SK-N-SH (cell line): ENCODE results near the gene ACVRL1. TPM values are rescaled to one million over a fixed set of nuclear protein-coding genes. Genes with fewer than 3 reads are reported as not detected.

Experiments used
- CTCF ChIA-PET: fragments of 300-600, 350-600 bp; formaldehyde crosslinking; extraction: SDS; loops from one replicate; lab custom pipeline; 2021; lab: Yijun Ruan, JAX
- POLR2A ChIA-PET: fragments of 350-600 bp; sonication (Branson Sonifier 250); formaldehyde crosslinking; extraction: SDS; loops from one replicate; lab custom pipeline; 2020; ENCODE audit warnings: antibody characterized with exemption, inconsistent platforms; lab: Yijun Ruan, JAX
- DNase-seq: peaks from one replicate; pipeline ENCODE4 v3.0.0; 2012
- H2AFZ ChIP-seq: fragments of 200-600 bp; sonication (generic); 2 replicates; pipeline ENCODE4 v1.8.1; 2016; ENCODE audit warnings: antibody characterized with exemption, mild to moderate bottlenecking, low read depth
- H3F3A ChIP-seq: fragments of 200-600 bp; sonication (generic); replicated peaks from 2 replicates; pipeline ENCODE3; 2016; ENCODE audit warnings: antibody characterized with exemption, mild to moderate bottlenecking; ENCODE audit not compliant: insufficient read depth
- H3K27ac ChIP-seq, 2 experiments: fragments of 200-500 bp in 1 of 2; fragments of 200-600 bp in 1 of 2; sonication (Bioruptor generic) in 1 of 2; sonication (generic), shearing (Covaris generic) in 1 of 2; 2 replicates each; pipeline versions ENCODE4 v1.5.1 to v1.6.1; 2014 to 2016; ENCODE audit warnings: low read depth in 2 of 2, inconsistent platforms in 1 of 2, low read length in 1 of 2, mild to moderate bottlenecking in 1 of 2, mixed read lengths in 1 of 2
- H3K27me3 ChIP-seq: fragments of 200-600 bp; sonication (generic), shearing (Covaris generic); 2 replicates; pipeline ENCODE4 v1.6.1; 2016; ENCODE audit warnings: mixed run types; ENCODE audit not compliant: insufficient read depth
- H3K36me3 ChIP-seq, 2 experiments: fragments of 200-500 bp in 1 of 2; fragments of 200-600 bp in 1 of 2; sonication (Bioruptor generic) in 1 of 2; sonication (generic) in 1 of 2; replicated peaks in 1 of 2; 2 replicates each; pipeline versions ENCODE3 to v1.5.1; 2014 to 2016; ENCODE audit warnings: low read length in 1 of 2, mild to moderate bottlenecking in 1 of 2; ENCODE audit not compliant: insufficient read depth in 2 of 2, control insufficient read depth in 1 of 2
- H3K4me1 ChIP-seq, 2 experiments: fragments of 200-500 bp in 1 of 2; fragments of 200-600 bp in 1 of 2; sonication (Bioruptor generic) in 1 of 2; sonication (generic), shearing (Covaris generic) in 1 of 2; 2 replicates each; pipeline versions ENCODE4 v1.5.1 to v1.6.1; 2014 to 2016; ENCODE audit warnings: low read depth in 1 of 2, low read length in 1 of 2, mixed run types in 1 of 2; ENCODE audit not compliant: insufficient read depth in 2 of 2, control insufficient read depth in 1 of 2
- H3K4me2 ChIP-seq: fragments of 200-600 bp; sonication (generic), shearing (Covaris generic); 2 replicates; pipeline ENCODE4 v1.6.1; 2017; ENCODE audit warnings: mixed run types
- H3K4me3 ChIP-seq, 2 experiments: fragments of 200-500 bp in 1 of 2; fragments of 200-600 bp in 1 of 2; sonication (Bioruptor generic) in 1 of 2; sonication (generic), shearing (Covaris generic) in 1 of 2; 2 replicates each; pipeline versions ENCODE4 v1.5.1 to v1.8.1; 2014 to 2016; ENCODE audit warnings: low read depth in 2 of 2, inconsistent platforms in 1 of 2, low read length in 1 of 2, mild to moderate bottlenecking in 1 of 2, mixed read lengths in 1 of 2, moderate library complexity in 1 of 2
- H3K79me2 ChIP-seq: fragments of 200-600 bp; sonication (generic); 2 replicates; pipeline ENCODE4 v1.8.1; 2017; ENCODE audit warnings: mild to moderate bottlenecking; ENCODE audit not compliant: insufficient read depth
- H3K9ac ChIP-seq: fragments of 200-600 bp; sonication (generic); 2 replicates; pipeline ENCODE4 v1.6.1; 2017; ENCODE audit warnings: mixed run types
- H3K9me2 ChIP-seq: fragments of 200-600 bp; sonication (generic); 2 replicates; pipeline ENCODE4 v1.6.1; 2017; ENCODE audit warnings: mixed run types
- H3K9me3 ChIP-seq: fragments of 200-600 bp; sonication (generic); 2 replicates; pipeline ENCODE4 v1.6.1; 2017; ENCODE audit warnings: mixed run types, mild to moderate bottlenecking, moderate library complexity
- H4K20me1 ChIP-seq: fragments of 200-600 bp; sonication (generic); 2 replicates; pipeline ENCODE4 v1.6.1; 2017; ENCODE audit warnings: mild to moderate bottlenecking, mixed run types; ENCODE audit not compliant: insufficient read depth
- EZH2phosphoT487 ChIP-seq: fragments of 200-600 bp; sonication (generic); IDR thresholded peaks from 2 replicates; pipeline ENCODE4 v1.6.1; 2017; ENCODE audit warnings: low read depth, mixed run types, mild to moderate bottlenecking, antibody characterized with exemption, moderate library complexity, borderline replicate concordance
- FOSL2 ChIP-seq: IDR thresholded peaks from 2 replicates; pipeline ENCODE4 v1.4.0; 2012; ENCODE audit warnings: low read depth, mild to moderate bottlenecking, moderate library complexity, borderline replicate concordance
- FOXM1 ChIP-seq: IDR thresholded peaks from 2 replicates; pipeline ENCODE4 v1.4.0; 2012; ENCODE audit warnings: low read depth, mild to moderate bottlenecking
- GATA2 ChIP-seq: sonication (generic); formaldehyde crosslinking; IDR thresholded peaks from 2 replicates; pipeline ENCODE4 v1.5.0; 2020; ENCODE audit warnings: mild to moderate bottlenecking, missing genetic modification reagents
- IRF3 ChIP-seq: fragments of 150-350 bp; IDR thresholded peaks from 2 replicates; pipeline ENCODE4 v1.6.1; 2016; ENCODE audit warnings: mild to moderate bottlenecking, low read depth, low read length
- MAX ChIP-seq: IDR thresholded peaks from 2 replicates; pipeline ENCODE4 v1.4.0; 2012; ENCODE audit warnings: low read depth
- NFIC ChIP-seq: IDR thresholded peaks from 2 replicates; pipeline ENCODE4 v1.4.0; 2012; ENCODE audit warnings: borderline replicate concordance
- POLR2AphosphoS5 ChIP-seq: IDR thresholded peaks from 2 replicates; pipeline ENCODE4 v1.6.1; 2012; ENCODE audit warnings: low read depth, low read length
- RCOR1 ChIP-seq: fragments of 150-350 bp; IDR thresholded peaks from 2 replicates; pipeline ENCODE4 v1.6.1; 2017; ENCODE audit warnings: antibody characterized with exemption, low read length
- SIN3A ChIP-seq: IDR thresholded peaks from 2 replicates; pipeline ENCODE4 v1.6.1; 2012; ENCODE audit warnings: low read depth, mild to moderate bottlenecking, low read length, moderate library complexity, borderline replicate concordance
- TCF12 ChIP-seq: IDR thresholded peaks from 2 replicates; pipeline ENCODE4 v1.4.0; 2012
- TEAD4 ChIP-seq: IDR thresholded peaks from 2 replicates; pipeline ENCODE4 v1.4.0; 2012; ENCODE audit warnings: mild to moderate bottlenecking, borderline replicate concordance; ENCODE audit not compliant: insufficient read depth
- YY1 ChIP-seq: IDR thresholded peaks from 2 replicates; pipeline ENCODE4 v1.4.0; 2012; ENCODE audit warnings: low read depth, mild to moderate bottlenecking
- WGBS: methylation state at CpG from one replicate; pipeline ENCODE4 v1.1.6; 2017; ENCODE audit warnings: low lambda C conversion rate; 5-methylcytosine and 5-hydroxymethylcytosine counted together
- polyA plus RNA-seq, 3 experiments: library from polyadenylated mRNA; depleted of rRNA; stranded (reverse); fragments of >200 nt; gene quantifications; 2 replicates each; pipeline ENCODE4 v1.2.3, GENCODE V29; 2012
- TF ChIP-seq, protein P1 (sequence below): IDR thresholded peaks from 2 replicates; pipeline ENCODE4 v1.4.0; 2012; ENCODE audit warnings: low read depth, borderline replicate concordance

The ACVRL1 gene
- polyA plus RNA-seq, 1 of the 3 experiments (the other 2 are of a cell fraction): 0.07 TPM

DNA sequence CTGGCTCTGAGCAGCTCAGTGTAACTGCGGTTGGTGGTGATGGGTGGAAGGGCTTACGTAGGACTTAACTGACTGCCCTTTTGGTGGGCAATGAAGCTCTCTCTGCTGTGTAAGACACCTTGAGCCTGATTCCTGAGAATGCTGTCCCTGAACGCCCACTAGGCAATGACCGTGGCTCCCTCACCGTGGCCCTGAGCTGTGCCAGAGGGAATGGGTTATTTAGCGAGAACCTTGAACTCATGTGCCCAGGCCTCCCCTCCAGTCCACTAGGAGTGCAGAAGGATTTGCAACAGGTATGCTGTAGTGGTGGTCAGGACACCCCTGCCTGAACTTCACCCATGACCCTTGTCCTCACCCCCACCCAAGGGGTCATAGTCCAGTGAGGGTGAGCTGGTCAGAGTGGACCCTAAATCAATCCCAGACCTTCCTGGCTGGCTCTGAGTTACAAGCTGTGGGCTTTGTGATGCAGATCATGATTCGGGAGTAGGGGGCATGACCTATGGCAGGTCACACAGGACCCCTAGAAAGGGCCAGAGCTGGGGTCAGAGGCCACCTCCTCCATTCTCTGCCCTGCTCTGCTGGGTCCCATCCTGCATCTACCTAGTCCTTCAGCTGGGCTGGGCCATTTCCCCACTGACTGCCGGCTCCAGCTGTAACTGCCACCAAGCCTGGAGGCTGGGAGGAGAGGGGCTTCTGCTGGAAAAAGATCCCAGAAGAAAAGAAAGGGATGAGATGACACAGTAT lies 33.9 kb upstream of the ACVRL1 start:
- Histone ChIP-seq H3K27ac (no peak overlapping the region), H3K9me2 (no peaks in the 10 kb centered on the region), H3K27me3 (no peaks in the 10 kb centered on the region; the same call in 1 of the 2 replicates), H3F3A (no peaks in the 10 kb centered on the region), H3K9me3 (no peaks in the 10 kb centered on the region), H2AFZ (no peak overlapping the region), H4K20me1 (no peaks in the 10 kb centered on the region)
- CTCF ChIA-PET: interaction anchor here (1.1 to 18.2 kb wide), 11 partner anchors 10 to 455 kb away, joined by 3 to 194 read pairs (median 20); partner anchors contain the start of gene FIGNL2
- DNase-seq: no peak
- TF ChIP-seq, protein P1, sequence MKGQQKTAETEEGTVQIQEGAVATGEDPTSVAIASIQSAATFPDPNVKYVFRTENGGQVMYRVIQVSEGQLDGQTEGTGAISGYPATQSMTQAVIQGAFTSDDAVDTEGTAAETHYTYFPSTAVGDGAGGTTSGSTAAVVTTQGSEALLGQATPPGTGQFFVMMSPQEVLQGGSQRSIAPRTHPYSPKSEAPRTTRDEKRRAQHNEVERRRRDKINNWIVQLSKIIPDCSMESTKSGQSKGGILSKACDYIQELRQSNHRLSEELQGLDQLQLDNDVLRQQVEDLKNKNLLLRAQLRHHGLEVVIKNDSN: no peak
- TF ChIP-seq EZH2phosphoT487 (no peak), NFIC (no peak), FOSL2 (no peak), RCOR1 (no peak)
- TF ChIP-seq, all 33 proteins: peak for 0
- Histone ChIP-seq H3K36me3 (no peaks in the 10 kb centered on the region), H3K4me3 (no peak overlapping the region), H3K79me2 (no peaks in the 10 kb centered on the region), H3K4me2 (no peak overlapping the region), H3K9ac (no peak overlapping the region), H3K4me1 (peaks cover 0 to 34% of the 10 kb centered on the region in 2 experiments; a peak in 1 of 4 replicates)
- 81% methylated on average over 8 of the region's 8 CpGs for WGBS
- POLR2A ChIA-PET: no interaction called here

- POLR2A ChIA-PET: no interaction called here
- WGBS: 45% methylated on average over 8 of the region's 8 CpGs
Measured at GRCh38 chr12:51874000-51874399, 33.3 kb upstream of the ACVRL1 start.

GRCh38 chr12:51874486-51874885 lies 32.8 kb upstream of the ACVRL1 start:
- H3K4me2 ChIP-seq: no peak overlapping the region
- no peaks in the 10 kb centered on the region for H3F3A ChIP-seq
- H3K79me2 ChIP-seq: no peaks in the 10 kb centered on the region
- H3K4me3 ChIP-seq: no peak overlapping the region
- H3K36me3 ChIP-seq: no peaks in the 10 kb centered on the region
- TF ChIP-seq FOXM1 (no peak), IRF3 (no peak), GATA2 (CRISPR knock-in tag) (no peak), TCF12 (no peak), SIN3A (no peak), TEAD4 (no peak), MAX (no peak), POLR2AphosphoS5 (no peak), YY1 (no peak)
- H3K9me3 ChIP-seq: no peaks in the 10 kb centered on the region
- H3K4me1 ChIP-seq: peaks cover 0 to 23% of the 10 kb centered on the region in 2 experiments; a peak in 1 of 4 replicates
- no peaks in the 10 kb centered on the region for H3K9me2 ChIP-seq
- H4K20me1 ChIP-seq: no peaks in the 10 kb centered on the region
- H3K27ac ChIP-seq: no peak overlapping the region
- H3K9ac ChIP-seq: no peak overlapping the region
- WGBS: 73% methylated on average over 4 of the region's 4 CpGs
- ChIA-PET POLR2A (interaction anchor here (0.7 kb wide), 1 partner anchor 55 kb away, joined by 3 read pairs; no protein-coding TSS in a partner anchor), CTCF (interaction anchor here (0.5 to 18.2 kb wide), 41 partner anchors 11 to 515 kb away, joined by 3 to 194 read pairs (median 4); partner anchors contain the start of genes FIGNL2 and SLC4A8)
- DNase-seq: no peak
- H2AFZ ChIP-seq: no peak overlapping the region
- H3K27me3 ChIP-seq: no peaks in the 10 kb centered on the region; the same call in 1 of the 2 replicates

More at GRCh38 chr12:51874000-51874399, 33.3 kb upstream of the ACVRL1 start:
- no peaks in the 10 kb centered on the region for H3K79me2 ChIP-seq
- H4K20me1 ChIP-seq: no peaks in the 10 kb centered on the region
- TF ChIP-seq GATA2 (CRISPR knock-in tag): peak; percentile 55
- TF ChIP-seq YY1: no peak
- H3F3A ChIP-seq: no peaks in the 10 kb centered on the region
- CTCF ChIA-PET: interaction anchor here (0.6 to 18.2 kb wide), 10 partner anchors 10 to 455 kb away, joined by 4 to 194 read pairs (median 22); partner anchors contain the start of gene FIGNL2
- no peaks in the 10 kb centered on the region for H3K9me2 ChIP-seq
- no peak overlapping the region for H2AFZ ChIP-seq
- H3K9ac ChIP-seq: no peak overlapping the region
- no peak overlapping the region for H3K4me2 ChIP-seq
- DNase-seq: no peak
- H3K36me3 ChIP-seq: no peaks in the 10 kb centered on the region
- H3K27me3 ChIP-seq: no peaks in the 10 kb centered on the region; the same call in 1 of the 2 replicates
- H3K4me1 ChIP-seq: peaks cover 0 to 28% of the 10 kb centered on the region in 2 experiments; a peak in 1 of 4 replicates
- H3K4me3 ChIP-seq: no peak overlapping the region
- H3K9me3 ChIP-seq: no peaks in the 10 kb centered on the region
- H3K27ac ChIP-seq: no peak overlapping the region
